ENCODE results near the gene LAMA4. TPM values are rescaled to one million over a fixed set of nuclear protein-coding genes. Genes with fewer than 3 reads are reported as not detected.
"Not testable (repeated sequence)": the region's sequence is repeated elsewhere in the genome, so short reads cannot be mapped to it uniquely, and the experiment has no call there.

The LAMA4 gene
- total RNA-seq, 1 experiment from 2014 or later: 7.6 TPM

DNA sequence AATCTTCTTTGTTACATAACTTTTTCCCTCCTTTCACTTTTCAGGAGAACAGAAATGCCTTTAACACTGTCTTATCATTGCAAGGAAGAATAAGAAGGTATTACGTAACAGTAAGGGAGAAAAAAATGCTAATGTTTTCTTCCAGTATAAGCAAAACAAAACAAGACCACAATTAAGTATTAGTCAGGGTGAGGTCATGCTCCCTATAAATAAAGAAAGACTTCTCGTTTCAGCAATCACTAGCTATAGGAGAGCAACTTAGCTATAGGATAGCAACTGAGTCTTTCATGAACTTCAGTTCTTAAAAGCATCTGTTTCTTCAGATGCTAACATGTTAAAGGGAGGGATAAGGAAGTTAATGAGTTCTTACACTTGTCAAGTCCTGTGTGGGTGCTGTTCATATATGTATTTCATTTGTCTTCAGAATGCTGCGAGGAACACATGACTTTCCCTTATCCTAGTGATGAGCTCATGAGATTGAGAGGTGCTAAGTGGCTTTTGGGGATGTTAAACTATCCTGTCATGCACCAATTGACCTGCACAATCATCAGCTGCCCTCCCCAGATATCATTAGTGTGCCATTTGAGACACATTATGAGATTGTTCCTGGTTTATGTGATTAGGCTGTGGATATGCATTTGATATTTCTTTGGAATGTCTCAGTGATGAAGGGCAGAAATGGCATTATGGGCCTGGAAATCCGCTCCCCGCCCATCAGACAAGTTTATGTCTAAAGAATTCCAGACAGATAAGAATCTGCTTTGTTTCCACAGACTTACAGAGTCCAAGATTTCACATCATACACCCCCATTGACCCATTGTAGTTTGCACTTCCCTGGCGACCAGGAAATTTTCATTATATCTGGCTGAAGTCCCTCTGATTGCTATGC lies 37.5 kb downstream of the LAMA4 start:
- peak; percentile 75 for DNase-seq (ENCODE audit: low read depth)

DNA sequence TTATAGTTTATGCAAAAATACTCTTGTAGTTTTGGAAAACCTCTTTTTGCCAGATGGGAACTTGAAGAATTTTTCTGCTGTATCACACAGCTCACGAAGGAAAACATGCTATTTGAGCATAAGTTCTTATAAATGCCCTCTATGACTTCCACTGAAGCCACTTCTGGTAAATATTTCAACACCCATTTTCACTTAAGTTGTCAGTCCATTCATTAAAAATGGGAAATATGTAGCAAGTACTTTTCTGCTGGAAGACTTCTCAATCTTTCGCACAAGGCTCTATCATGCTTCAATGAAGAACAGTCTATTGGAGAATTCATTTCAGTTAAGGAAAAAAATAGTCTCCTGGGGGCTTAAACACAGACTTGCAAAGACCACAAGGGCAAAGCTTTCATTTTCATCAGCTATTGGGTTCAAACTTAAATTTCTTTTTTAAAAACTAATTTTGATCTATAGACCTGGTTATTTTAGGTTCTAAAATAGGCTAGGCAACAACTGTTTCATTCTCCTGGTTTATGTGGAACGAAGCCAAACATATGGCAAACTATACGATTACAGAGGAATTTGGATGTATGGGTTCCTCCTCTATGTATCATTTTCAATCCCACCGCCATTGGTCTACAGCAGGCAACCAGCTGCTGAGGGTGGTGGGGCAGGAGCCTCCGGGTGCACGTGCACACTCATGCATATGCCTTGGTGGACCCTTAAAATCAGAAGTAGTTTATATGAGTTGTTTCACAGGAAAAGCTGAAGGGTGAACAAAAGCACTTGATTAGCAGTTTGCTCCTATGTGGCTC lies 38.7 kb downstream of the LAMA4 start:
- no peak for DNase-seq (ENCODE audit: low read depth)

DNA sequence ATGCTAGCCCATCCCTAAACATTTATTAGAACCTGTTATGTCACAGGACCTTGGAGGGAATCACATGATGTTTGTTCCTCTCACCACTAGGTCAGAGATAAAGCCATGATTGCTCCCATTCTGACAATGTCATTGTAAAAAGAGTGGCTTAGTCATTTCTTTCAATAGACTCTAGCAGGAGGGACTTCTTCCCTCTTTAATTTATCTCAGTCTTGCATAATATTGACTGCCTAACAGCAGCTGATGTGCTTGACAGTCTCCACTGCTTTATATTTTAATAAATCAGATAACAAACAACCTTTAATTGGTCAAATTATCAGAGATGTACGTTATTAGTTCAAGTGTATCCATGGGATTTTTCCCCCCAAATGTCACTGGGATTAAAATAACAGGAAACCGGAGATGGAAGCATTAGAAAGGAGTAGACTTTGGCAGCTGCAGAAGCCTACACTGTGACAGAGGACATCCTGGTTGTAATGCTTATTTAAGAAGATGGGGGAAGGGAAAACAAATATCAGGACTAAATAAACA lies 39.6 kb downstream of the LAMA4 start:
- no peak for DNase-seq (ENCODE audit: low read depth)

DNA sequence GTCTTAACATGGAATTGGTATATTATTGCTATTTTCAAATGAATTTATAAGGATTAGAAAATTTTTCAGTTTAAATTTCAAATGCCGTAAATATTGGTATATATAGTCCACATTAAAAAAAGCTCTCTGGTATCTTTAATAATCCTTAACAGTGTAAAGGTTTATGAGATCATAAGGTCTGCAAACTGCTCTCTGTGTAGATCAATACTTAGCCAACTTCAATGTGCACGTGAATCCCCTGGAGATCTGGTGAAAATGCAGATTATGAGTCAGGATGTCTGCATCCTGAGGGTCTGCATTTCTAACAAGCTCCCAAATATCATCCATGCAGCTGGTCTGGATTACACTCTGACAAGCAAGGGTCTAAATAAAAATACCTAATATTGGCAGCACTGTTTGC lies 43.5 kb downstream of the LAMA4 start:
- DNase-seq (ENCODE audit: low read depth): no peak

DNA sequence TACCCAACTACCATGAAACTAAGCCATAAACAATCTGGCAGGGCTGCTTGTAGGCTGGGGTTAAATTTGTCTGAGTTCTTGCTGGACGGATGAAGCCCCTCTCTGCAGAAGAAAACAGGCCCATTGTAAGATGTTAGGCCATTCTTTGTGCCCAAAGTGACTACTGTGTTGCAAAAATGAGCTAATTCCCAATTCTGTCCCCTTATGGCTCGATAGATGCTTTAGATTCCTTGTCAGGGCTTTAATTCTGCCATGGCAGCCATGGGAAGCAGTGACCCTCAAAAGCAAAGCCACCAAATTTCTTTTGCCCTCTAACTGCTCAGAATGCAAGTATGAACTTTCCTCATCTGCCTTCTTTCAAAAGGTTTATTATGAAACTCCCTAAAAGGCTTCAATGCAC lies 45.2 kb downstream of the LAMA4 start:
- no peak for DNase-seq (ENCODE audit: low read depth)

DNA sequence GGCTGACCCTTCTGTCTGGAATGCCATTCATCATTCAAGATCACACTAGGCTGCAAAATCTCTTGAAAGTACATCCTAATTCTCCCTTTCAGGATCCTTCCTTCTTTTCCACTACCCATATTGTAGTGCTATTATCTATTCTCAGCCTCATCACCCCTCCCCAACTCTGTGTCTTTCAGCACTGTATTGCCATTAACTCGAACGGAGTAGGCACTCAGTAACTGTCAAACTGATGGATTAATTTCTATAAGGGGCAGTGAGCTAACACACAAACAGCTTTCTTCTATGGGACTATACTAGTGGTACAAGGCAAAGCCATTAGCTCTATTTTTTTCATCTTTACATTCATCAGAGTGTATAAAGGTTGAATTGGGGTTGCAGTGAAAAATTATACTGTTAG lies 46.6 kb downstream of the LAMA4 start:
- DNase-seq (ENCODE audit: low read depth): no peak

DNA sequence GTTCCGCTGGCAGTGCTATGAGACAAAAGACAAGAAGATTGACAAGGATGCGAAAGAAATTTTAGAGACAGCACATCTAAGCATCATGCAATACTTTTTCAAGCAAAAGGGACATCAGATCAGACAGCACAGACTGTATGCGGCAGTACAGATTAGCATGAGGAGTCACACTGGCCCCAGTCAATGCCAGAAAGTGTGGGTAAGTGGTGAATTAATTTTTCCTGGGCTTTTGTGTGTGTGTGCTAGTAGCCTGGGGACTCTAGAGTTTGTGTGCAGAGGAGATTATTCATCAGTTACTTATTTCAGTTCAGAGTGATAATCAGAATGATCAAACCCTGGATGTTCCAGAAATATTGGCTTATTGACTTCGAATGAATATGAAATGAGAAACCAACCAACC lies 47.2 kb downstream of the LAMA4 start:
- DNase-seq (ENCODE audit: low read depth): no peak

DNA sequence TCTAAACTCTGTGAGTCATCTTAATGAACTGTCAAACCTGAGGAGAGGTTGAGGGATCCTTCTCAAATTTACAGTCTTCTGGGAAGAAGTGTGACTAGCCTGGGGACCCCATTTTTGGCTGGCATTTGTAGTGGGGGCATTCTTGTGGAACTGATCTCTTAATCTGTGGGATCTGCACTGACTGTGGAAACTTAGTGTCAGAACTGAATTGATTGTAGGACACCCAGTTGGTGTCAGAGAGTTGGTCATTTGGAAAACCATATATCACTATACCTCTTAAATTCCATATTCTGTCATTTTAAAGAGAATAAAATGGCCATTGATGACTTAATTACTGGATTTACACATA lies 48.3 kb downstream of the LAMA4 start:
- DNase-seq (ENCODE audit: low read depth): no peak

DNA sequence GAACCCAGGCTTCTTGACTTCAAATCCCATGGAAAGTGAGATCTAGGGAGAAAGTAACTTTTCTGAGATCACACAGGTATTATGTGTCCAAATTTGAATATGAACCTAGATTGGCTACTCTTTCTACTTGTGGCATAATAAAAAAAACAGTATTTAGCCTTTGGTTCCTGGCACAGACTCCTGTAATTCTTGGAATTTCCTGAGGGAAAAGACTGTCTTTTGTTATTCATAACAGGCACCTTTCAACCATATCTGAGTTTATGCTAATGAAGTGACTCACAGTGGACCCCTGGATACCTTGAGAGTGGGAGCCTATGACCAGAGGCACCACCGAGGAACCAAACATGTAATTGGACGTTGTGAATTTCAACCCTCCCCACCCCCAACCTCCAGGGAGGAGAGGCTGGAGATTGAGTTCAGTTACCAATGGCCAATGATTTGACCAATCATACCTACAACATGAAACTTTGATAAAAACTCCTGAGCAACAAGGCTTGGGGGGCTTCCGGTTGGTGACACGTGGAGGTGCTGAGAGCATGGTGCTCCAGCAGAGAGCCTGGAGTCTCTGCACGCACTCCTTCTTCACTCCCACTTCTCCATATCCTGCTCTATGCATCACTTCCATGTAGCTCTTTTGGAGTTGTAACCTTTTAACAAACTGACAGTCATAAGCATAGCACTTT lies 48.8 kb downstream of the LAMA4 start:
- peak; percentile 33 for DNase-seq (ENCODE audit: low read depth)

DNA sequence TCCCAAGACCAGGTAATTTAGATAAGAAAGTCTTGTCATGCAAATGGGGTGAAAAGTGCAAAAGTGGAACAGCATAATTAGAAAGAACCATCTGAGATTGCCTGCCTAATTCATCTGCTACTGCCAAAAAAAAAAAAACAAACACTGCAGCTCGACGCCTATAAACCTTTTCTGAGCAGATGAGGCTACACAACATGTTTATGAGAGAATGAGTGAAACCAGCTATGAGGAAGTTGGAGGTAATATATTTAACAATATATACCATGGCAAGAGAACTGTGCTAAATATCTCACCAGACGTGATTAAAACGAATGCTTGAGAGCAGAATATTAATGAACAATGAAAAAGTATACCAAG lies 50.0 kb downstream of the LAMA4 start:
- DNase-seq (ENCODE audit: low read depth): no peak

DNA sequence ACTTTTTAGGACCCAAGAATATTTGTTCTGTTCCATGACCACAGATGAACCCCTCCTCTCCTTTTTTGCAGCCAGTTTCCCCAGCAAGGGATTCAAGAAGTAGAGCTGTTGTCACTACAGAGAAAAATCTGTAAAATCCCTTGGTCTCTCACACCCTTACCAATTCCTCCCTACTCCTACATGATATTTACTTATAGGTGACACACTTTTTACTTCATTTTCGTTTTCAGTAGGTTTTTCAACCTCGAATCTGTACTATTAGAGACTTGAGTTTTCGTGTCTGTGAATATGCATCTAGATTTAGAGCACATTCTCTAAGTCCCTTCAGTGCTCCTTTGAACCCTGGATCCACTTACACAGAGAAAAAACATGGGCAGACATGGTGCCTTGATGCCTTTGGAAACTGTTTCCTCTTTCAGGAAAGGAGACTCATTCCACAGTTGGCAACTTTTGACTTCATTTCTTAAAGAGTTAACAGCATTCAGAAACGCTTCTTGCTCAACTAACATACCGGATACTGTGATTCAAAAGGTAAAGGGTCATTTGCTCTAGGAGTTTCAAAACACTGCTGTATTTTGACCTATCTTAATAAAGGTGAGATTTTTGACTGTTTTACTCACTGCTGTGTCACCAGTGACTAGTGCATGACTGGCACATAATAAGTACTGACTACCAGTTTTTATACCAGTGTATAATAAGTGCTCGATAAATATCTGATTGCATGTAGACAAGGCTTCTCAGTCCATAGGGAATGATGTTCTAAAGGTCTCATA lies 50.6 kb downstream of the LAMA4 start:
- peak; percentile 70 for DNase-seq (ENCODE audit: low read depth)

DNA sequence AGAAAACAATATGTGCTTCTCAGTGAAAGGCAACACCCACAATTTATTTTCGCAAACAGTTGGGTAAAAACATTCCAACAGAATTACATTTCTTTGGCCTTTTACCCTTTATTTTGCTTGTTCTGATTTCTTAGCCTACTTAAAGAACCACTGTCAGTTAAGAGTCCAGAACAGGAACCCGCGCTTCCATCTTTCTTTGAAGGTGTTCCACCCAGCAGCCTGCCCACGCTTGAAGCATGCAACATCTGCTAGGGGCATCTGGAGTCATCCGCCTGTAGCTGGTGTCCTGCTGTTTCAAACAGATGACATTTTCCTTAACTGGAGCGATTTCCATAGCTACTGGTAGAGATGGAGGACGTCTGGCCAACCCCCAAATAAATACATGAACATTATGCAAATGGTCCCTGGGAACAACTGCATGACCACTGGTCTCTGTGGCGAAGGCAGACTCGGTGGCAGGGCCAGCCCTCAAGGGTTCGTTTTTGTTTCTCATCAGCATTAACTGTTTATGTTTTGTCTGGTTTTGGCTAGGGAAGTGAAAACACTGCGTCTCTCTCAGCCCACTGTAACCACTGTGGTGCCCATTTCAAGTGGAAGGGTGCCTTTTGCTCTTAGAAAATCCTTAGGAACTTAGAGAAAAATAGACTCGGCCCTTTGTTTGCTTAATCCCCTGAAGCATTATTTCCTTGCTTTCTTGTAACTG lies 51.6 kb downstream of the LAMA4 start:
- DNase-seq (ENCODE audit: low read depth): peak; percentile 72

DNA sequence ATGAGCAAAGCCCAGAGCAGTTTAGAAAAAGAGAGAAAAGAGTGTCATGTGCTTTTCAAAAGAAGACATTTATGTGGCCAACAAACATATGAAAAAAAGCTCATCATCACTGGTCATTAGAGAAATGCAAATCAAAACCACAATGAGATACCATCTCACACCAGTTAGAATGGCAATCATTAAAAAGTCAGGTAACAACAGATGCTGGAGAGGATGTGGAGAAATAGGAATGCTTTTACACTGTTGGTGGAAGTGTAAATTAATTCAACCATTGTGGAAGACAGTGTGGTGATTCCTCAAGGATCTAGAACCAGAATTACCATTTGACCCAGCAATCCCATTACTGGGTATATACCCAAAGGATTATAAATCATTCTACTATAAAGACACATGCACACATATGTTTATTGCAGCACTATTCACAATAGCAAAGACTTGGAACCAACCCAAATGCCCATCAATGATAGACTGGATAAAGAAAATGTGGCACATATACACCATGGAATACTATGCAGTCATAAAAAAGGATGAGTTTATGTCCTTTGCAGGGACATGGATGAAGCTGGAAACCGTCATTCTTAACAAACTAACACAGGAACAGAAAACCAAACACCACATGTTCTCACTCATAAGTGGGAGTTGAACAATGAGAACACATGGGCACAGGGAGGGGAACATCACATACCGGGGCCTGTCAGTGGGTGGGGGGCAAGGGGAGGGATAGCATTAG lies 54.0 kb downstream of the LAMA4 start:
- DNase-seq (ENCODE audit: low read depth): not testable (repeated sequence)

DNA sequence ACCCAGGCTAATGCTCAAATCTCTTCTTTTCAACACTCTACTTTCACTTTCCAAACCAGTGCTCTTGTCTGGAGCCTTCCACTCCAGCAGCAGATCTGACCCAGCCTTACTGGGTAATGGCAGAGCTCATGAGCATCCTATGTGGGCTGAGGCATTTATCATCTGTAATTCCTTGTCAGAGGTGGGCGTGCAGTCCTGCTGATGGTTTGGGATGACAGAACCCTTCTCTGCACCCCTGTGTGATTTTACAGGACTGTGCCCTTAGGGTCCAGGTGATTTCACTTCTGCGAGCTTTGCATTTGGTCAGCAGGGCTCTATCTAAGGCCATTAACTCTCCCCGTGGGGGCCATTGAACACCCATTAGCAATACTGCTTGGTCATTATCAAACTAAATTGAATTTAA lies 55.4 kb downstream of the LAMA4 start:
- DNase-seq (ENCODE audit: low read depth): peak; percentile 23

DNA sequence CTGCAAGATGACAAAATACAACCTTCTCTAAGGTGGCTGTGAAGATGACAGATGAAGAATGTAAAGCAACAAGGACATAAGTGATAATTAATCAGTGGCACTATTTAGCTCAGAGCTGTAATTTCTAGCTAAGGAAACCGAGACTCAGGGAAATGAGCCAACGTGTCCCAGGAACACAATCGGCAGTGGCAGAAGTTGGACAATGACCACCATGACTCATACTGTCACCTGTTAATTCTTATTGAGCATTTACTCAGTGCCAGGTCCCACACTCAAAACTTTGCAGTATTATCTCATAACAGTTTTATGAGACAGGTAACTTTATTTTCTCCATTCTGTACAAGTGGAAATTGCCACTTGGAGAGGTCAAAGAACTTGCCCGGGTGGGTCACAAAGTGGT lies 55.8 kb downstream of the LAMA4 start:
- peak; percentile 24 for DNase-seq (ENCODE audit: low read depth)

DNA sequence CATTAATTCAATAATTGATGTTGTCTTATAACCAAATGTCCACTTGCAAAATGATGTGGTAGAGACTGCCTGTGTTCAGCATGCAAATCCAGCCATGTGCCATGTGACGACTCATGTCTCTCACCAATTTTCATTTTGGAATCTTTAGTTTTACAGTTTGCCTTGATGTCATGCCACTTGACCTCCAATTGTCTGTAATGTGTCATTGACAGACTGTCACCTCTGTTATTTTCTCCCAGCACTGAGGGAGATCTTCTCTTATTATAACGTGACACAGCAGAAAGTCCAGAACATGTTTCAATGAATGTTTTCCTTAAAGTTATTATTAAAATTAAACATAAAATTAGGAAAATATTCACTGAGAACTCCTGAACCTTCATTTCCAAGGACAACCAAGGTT lies 56.7 kb downstream of the LAMA4 start:
- DNase-seq (ENCODE audit: low read depth): no peak

DNA sequence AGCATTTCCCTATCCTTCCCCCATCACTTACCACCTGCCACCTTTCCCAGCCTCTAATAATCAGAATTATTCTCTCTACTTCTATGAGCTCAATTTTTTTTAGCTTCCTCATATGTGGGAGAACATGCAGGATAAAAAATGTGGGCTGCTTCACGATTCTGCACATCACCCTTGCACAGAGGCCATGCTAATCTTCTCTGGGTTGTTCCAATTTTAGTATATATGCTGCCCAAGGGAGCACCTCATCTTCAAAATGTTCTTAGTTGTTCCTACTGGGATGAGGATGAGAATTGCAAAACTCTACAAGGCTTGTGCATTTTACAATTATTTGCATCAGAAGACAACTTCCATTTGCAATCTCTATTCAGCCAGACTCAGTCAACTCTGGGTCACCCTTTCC lies 58.1 kb downstream of the LAMA4 start:
- DNase-seq (ENCODE audit: low read depth): no peak

DNA sequence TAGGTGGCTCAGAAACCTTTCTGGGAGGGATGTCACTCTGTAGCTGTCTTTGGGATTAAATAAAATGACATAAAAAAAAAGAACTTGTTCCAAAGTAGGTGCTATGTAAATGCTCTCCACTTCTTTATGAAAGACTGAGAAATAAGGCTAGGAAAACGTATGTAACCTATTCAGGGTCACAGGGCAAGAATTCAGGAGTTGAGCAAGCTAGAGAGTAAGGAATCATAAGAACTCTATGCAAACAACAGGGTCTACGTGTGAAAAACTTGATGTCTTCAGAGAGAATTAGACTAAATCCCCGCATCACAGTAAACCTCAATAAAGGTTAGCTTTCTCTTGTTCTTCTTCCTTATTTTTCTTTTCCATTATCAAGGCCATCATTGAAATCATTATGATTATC lies 59.2 kb downstream of the LAMA4 start:
- no peak for DNase-seq (ENCODE audit: low read depth)

DNA sequence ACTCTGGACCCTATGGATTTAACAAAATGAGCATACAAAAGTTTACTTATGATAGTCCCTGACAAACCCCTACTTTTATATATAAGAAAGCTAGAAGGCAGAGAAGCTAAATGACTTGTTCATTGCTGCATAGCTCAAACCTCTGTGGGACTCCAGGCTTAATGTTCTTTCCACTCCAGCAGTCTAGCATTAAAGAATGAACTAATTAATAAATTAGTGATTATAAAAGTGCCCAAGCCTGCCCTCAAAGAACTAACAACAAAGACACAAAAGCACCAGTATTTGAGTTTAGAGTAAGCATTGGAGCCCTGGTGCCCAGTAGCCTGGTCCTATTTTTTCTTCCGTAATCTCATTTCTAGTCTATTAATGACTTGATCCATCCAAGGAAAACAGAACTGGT lies 59.9 kb downstream of the LAMA4 start:
- DNase-seq (ENCODE audit: low read depth): no peak

DNA sequence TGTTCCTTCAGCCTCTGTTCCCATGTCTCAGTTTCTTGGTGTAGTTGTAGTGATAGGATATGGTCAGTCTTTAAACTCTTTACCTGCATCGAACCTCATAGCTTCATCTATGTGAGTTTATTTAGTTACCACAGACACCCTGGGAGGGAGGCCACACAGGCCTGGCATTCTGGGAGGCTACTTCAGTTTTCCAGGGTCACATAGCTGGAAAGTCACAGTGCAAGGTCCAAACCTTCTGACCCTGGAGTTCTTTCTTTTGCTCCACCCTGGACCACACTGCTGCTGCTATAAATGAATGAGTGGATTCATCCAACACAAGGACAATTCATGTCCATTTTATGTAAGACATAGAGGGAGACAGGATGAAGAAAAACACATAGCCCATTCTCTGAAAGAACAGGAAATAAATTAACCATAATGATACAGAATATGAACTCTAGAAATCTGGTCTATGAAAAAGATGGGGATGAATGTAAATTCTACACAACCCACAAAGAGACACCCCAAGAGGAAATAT lies 60.8 kb downstream of the LAMA4 start:
- peak; percentile 14 for DNase-seq (ENCODE audit: low read depth)
